ENCODE measurements around the gene ABL1.

DNA sequence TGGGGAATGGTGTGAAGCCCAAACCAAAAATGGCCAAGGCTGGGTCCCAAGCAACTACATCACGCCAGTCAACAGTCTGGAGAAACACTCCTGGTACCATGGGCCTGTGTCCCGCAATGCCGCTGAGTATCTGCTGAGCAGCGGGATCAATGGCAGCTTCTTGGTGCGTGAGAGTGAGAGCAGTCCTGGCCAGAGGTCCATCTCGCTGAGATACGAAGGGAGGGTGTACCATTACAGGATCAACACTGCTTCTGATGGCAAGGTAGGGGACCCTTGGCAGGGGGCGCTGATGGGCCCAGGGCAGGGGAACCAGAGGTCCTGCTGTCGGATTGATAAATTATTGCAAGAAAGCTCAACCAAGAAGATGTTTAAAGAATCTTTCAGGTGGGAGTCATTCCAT is 19.8 kb downstream of the ABL1 start:
- TF ChIP-seq CTCF (conservative IDR thresholded peaks at IDR 0.05; ENCODE audit: low read length) (no peak), EZH2phosphoT487 (IDR thresholded peaks at IDR 0.05; ENCODE audit: borderline replicate concordance) (no peak)
